GM19099 (cell line): Measurements from ENCODE around the gene NRXN3.

Experiments used
- POLR2A ChIP-seq: IDR thresholded peaks from 3 replicates; pipeline ENCODE4 v1.6.1; 2011; ENCODE audit warnings: low read depth; ENCODE audit not compliant: insufficient read length; ENCODE audit errors: extremely low read depth

Gene NRXN3

GRCh38 chr14:78498062-78498595 is 328.0 kb downstream of the NRXN3 start:
- TF ChIP-seq POLR2A = no peak

DNA sequence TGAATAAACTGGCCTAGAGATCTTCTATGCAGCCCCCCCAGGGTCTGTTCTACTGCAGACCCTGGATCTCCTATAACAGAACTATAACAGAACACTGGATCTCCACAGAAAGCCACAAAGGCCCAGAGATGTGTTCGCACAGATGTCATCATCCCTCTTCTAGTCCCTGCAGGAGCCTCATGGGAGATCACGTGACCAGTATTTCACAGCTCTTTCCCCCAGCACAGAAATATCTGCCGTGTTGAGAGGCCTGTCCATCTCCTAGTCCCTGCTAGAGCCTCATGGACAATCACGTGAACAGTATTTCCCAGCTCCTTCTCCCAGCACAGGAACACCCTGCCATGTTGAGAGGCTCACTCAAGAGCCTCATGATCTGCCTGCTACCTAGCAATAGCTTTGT is 331.7 kb downstream of the NRXN3 start:
- no peak for TF ChIP-seq POLR2A

DNA sequence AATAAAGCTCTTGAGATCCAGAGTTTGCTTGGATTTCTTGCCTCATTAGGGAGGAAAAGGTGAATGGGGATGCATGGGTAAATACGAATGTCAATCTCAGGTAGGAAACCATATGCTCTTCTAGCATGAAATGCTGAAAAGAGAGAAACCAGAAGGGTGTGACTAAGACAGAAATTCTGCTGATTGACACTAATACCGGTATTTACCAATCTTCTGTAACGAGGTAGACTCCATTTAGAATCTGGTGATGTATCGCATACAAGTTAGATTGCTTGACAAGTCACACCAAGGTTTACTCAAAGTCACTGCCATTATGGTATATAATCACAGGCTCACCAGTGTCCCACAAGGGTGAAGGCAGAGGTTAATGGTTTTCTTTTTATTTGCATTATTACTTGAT is 337.9 kb downstream of the NRXN3 start:
- no peak for TF ChIP-seq POLR2A

DNA sequence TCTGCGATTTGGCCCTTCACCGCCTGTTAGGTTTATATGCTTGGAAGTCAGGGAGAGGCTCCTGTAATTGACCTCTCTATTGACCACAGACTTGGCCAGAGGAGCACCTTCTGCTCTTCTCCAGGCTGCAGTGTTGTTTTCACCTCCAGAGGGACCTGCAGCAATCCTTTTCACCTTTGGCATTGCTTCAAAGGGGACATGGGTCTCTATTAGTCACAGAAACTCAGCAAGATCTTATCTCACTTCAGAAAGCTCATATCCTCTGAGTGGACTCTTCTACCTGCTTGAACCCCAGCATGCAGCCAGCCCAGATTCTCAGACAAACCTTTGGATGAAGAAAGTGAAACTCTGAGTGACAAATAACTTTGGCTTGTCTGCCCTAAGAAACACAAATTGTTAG is 339.3 kb downstream of the NRXN3 start:
- no peak for TF ChIP-seq POLR2A

DNA sequence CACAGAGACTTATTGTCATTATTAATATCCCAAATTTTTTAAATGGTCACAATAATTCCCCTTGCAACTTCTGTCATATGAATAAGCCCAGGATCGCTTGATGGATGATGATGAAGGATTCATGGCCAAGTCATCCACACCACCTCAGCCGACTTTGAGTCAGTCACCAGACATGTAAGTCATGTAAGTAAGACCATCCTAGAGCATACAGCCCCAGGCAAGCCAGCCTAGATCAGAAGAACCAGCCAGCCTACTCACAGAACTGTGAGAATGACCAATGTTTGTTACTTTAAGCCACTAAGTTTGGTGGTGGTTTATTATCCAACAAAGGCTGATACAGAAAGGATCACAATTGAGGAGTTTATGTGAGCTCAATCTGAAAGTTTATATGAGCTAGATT is 341.8 kb downstream of the NRXN3 start:
- TF ChIP-seq POLR2A = no peak

DNA sequence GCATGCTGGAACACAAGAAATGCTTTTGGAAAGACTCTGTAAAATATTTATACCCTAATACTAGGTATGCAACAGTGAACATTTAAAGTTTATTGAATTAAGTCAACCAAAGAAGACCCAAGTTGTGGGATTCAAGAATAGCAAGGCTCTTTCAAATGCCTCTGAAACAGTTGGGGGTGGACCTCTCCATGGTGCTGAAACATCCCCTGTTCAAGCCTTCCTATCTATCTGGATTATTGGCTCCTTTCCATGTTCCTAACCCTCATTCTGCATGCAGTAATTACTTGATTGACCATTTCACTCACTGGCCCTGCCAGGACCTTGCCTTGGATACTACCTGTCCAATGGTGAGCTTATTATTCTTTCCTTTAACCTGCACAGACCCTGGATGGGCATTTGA is 349.7 kb downstream of the NRXN3 start:
- no peak for TF ChIP-seq POLR2A

DNA sequence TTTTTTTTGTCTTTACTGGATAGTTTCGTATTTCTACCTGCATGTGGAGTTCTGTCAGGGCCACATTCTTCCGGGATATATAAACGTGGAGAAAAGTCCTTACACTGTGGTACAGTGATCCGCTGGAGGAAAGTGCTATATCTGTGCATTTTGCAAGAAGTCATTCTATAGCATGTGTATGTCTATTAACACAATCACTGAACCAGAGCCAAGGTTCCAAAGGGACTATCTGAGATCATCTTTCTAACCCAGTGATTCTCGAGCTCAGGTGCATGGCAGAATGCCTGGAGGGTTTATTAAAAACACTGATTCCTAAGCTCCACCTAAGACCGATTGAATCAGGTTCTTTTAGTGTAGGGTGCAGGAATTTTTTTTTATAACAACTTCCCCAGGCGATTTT is 354.0 kb downstream of the NRXN3 start:
- no peak for TF ChIP-seq POLR2A

DNA sequence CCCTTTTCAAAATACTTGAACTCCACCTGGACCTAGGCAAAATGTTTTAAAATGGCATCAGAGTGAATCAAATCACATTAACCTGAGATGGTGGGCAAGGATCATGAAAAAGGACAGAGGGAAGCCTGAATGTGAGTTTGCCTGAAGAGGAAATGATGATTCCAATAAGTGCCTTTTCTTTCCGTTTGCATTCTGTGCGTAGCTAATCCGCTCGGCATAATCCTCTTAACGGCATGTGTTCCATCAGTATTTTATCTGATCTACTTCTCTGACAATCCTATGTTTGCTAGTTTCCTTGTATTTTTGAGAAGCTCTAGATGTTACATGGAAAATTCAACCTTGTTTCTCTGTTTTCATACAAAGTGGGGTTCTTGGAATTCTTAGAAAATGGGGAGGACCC is 354.6 kb downstream of the NRXN3 start:
- no peak for TF ChIP-seq POLR2A

GRCh38 chr14:78530078-78530477 is 359.9 kb downstream of the NRXN3 start:
- TF ChIP-seq POLR2A = no peak

GRCh38 chr14:78534141-78534540 is 364.0 kb downstream of the NRXN3 start:
- no peak for TF ChIP-seq POLR2A

DNA sequence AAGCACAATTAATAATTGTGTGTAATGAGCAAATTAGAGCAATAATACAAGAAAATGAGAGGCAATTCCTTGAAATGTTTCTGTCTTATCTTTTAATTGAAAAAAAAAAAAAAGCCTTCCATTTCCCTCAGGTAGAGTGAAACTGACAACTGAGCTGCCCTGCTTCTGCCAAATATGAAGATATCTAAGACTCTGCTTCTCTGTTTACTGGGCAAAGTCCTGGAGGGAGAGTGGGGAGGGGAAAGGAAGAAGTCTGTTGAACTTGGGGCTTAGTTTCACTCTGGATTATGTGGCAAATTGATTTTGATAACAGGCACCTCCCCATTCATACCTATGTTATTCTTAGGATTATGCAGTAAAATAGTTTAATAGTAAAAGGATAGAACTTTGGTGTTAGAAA is 364.9 kb downstream of the NRXN3 start:
- no peak for TF ChIP-seq POLR2A

GRCh38 chr14:78543433-78543832 is 373.3 kb downstream of the NRXN3 start:
- no peak for TF ChIP-seq POLR2A

GRCh38 chr14:78561074-78561473 is 390.9 kb downstream of the NRXN3 start:
- TF ChIP-seq POLR2A = no peak

DNA sequence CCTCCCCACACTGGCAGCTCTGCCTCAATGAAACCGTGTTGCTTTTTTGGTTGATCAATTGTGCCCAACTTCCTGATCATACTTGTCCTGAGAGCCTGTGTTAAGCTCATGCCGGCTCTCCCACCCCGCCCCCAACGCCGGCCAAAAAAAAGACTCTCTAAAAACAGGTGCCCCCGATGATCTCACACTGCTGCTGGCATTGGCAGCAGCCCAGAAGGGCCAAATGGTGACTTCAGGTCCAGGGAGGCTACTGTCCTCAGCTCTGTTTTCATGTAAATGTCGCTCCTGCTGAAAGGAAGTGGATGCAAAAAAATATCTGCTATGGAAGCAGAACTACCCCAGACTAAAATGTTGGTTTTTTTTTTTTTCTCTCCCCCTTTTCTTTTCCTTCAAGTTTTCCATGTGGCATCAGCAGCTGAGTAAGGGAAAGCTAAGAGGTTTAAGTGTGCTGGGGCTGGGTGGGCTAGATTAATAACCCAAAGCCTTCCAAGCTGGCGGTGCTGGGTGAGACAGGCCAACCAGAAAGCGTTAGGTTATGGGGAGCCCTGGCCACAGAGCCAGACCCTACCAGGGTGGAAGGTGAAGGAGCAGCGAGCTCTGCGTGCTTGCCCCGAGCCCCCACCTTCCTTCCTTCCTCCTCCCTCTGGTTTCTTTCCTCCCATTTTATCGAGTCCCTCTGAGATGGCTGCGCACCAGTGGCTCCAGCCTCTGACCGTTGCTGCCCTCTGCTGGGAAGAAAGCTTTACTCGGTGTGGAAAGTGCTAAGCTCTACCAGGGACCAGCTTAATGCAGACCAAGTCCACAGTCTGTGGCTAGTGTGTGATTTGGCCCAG is 396.1 kb downstream of the NRXN3 start:
- no peak for TF ChIP-seq POLR2A

- no peak for TF ChIP-seq POLR2A
Observed at GRCh38 chr14:78566859-78567172, 396.6 kb downstream of the NRXN3 start.

GRCh38 chr14:78567343-78567742 is 397.2 kb downstream of the NRXN3 start:
- no peak for TF ChIP-seq POLR2A
